ENCODE results near the gene ATXN3.
A peak's percentile ranks its signal among the peaks of the same experiment; 100 is the strongest.
"Not testable (repeated sequence)": the region's sequence is repeated elsewhere in the genome, so short reads cannot be mapped to it uniquely, and the experiment has no call there.

The ATXN3 gene

DNA sequence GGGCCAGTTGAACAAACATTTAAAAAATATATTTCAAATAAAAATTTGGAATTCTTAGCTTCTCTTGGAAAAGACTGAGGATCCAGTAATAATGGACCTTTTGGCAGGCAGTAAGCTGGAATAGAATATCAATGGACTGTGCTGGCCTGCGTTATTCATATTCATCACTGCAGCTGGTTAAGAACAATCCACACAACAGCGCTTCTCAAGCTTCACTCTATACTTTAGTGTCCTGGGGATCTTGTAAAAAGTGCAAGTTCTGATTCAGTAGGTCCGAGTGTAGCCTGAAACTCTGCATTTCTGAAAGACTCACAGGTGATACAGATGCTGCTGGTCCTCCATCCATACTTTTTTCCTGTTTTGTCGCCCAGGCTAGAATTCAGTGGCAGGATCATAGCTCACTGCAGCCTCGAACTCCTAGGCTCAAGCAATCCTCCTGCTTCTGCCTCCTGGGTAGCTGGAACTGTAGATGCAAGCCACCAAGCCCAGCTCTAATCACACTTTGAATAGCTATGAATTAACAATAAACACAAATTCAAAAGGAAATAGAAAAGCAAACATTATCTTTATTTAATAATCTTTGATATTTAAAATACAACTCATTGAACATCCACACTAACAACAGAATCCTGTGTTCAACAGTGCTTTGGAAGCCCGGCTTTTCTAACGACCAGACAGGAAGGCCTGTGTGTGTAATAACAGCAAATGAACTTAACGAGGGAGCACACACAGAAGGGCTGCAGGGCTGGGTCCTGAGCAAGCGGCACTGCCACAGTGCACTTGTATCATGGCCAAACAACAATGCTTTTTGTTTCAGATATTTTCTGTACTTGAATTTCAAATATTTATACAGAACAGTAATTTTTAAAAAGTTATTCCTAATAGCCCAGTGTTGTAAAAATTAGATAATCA lies 48.1 kb downstream of the ATXN3 start:
- DNase-seq (ENCODE audit: low read depth): no peak

DNA sequence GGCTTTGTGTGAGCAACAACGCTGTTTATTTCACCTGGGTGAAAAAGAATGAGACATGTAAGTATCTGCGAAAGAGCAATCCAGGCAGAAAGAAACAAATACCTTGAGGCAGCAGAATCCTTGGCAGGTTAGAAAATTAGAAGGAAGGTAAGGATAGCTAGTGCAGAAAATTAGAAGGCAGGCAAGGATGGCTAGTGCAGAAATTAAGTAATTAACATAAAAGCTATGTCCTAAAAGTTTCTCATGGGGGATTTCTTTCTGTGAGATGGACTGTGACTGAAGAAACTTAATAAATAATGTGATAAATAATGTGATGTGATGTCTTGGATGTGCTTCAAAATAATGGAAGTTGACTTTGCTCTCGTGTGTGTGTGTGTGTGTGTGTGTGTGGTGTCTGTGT lies 56.6 kb downstream of the ATXN3 start:
- no peak for DNase-seq (ENCODE audit: low read depth)

DNA sequence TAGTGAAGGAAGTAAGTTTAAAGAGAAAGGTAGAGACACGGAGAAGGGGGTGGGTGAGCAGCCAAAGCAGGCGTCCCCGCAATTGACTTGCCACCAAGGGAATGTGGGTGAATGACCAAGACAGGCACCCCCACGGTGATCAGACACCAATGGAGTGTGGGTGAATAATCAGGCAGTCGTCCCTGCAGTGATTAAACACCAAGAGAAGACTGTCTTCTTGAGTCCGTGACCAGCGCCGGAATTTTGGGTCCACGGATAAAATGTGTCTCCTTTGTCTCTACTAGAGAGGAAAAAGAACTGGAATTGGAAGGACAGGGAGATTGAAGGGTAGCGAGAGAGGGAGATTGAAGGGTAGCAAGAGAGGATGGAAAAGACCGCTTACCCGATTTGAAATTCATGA lies 57.2 kb downstream of the ATXN3 start:
- not testable (repeated sequence) for DNase-seq (ENCODE audit: low read depth)

DNA sequence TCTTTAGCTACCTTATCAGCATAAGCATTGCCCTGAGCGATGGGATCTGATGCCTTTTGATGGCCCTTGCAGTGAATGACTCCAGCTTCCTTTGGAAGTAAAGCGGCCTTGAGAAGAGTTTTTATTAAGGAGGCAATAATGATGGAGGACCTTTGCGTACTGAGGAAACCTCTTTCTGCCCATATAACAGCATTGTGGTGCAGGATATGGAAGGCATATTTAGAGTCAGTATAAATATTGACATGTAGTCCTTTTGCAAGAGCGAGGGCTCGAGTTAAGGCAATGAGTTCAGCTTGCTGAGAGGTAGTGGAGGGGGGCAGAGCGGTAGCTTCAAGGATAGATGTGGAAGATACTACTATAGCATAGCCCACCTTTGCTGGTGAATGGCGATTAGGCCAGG lies 60.5 kb downstream of the ATXN3 start:
- not testable (repeated sequence) for DNase-seq (ENCODE audit: low read depth)

DNA sequence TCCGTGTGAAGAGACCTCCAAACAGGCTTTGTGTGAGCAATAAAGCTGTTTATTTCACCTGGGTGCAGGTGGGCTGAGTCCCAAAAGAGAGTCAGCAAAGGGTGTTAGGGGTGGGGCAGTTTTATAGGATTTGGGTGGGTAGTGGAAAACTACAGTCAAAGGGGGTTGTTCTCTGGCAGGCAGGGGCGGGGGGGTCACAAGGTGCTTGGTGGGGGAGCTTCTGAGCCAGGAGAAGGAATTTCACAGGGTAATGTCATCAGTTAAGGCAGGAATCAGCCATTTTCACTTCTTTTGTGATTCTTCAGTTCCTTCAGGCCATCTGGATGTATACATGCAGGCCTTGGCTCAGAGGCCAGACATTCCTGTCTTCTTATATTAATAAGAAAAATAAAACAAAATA lies 64.6 kb downstream of the ATXN3 start:
- DNase-seq (ENCODE audit: low read depth): not testable (repeated sequence)

DNA sequence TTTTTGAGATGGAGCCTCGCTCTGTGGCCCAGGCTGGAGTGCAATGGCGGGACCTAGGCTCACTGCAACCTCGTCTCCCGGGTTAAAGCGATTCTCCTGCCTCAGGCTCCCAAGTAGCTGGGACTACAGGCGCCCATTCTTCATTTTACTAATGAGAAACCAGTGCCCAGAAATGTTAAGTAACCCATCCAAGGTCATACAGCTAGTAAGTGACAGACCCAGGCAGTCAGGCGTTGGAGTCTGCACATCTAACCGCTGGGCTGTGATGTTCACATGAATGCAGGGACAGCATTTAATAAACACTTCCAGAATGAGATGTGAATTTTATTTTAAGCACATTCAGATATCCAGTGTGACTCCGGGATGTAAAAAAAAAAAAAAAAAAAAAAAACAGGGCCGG lies 65.2 kb downstream of the ATXN3 start:
- DNase-seq (ENCODE audit: low read depth): no peak

DNA sequence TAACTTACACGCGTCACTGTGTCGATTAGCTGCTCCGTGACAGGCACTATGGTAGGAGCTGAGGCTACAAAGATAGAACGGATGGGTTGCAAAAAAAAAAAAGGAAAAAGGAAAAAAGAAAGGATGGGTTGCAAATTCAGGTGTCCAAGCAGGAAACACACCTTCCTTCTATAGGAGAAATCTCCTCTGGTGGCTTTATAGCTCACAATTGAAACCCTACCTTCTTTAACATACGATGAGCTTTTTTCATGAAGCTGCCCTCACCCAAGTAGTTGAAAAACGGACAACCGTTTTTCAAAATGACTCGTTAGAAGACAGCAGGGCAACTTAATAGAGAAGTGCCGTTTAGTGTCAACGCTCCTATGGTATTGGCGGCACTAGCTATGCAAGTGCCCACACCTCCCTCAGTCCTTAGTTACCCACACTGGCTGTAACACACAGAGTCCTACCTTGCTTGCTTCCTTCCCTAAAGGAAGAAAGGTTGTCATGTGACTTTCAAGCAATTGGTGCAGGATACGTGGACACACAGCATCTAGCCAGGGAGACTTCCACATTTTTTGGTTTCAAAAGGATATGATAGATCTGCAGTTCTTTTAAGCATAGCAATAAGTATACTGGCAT lies 65.8 kb downstream of the ATXN3 start:
- DNase-seq (ENCODE audit: low read depth): peak; percentile 15

DNA sequence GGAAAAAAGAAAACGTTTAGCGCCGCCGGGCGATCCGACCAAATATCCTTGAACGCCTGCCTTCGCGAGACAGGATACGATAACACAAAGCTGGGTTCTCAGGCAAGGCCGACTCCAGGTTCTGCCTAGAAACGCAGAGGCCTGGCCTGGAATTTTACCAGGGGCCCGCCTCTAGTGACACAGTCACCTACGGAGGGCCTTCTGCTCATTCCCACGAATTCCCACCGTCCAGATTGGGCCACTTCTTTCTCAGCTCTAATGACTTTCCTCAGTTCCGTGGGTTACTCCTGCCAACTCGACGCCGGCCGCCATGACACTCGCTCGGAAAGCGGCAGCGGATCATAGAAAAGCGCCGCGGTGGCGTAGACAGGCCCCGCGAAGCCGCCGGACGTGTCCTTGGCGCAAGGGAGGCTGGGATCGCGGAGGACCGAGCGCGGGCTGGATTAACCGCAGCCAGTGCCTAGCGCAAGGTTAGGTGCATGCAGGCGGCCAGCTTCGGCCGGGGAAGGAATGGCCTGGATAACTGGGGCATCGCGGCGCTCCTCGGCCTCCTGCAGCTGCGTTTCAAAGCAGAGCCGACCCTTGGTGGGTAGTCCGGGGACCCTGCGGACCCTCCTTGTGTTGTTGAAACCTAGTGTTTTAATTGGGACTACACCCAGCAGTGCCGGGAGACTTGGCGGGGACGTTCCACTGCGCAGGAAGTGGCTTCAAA lies 66.5 kb downstream of the ATXN3 start, which contains the start of gene TRIP11:
Gene TRIP11 (minus strand): TSS at position 341 of the 712 bp plus-strand sequence. CDS start 374 bp downstream, outside the sequence.
- peak; percentile 66 for DNase-seq (ENCODE audit: low read depth)

DNA sequence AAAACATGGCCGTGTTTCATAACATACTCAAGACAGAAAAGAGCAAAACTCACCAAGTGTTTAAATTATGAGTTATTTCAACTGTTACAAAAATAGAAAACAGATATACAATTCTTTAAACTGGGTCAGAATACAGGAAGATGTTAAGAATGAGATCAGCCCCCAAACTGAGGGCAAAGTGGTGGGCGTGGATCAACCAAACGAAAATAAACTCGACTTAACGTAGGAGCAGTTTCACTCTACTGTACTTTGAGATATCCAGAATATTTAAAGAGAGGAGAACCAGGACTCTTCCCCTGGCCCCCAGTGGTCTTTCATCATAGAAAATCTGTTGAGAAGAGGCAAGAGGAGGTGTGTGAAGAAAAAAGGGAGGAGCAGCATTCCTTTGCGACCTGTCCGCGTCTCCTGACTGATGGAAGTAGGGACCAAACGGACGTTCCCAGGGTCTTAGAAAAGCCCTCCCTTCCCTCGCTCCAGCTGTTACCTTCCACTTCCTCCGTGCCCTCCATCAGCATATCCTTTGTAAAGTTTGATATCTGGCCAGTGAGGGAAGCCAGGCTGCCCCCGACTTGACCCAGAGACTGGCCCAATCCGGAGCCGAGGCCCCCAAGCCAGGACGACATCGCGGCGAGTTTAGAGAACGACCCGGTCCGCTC lies 67.2 kb downstream of the ATXN3 start:
- peak; percentile 39 for DNase-seq (ENCODE audit: low read depth)

DNA sequence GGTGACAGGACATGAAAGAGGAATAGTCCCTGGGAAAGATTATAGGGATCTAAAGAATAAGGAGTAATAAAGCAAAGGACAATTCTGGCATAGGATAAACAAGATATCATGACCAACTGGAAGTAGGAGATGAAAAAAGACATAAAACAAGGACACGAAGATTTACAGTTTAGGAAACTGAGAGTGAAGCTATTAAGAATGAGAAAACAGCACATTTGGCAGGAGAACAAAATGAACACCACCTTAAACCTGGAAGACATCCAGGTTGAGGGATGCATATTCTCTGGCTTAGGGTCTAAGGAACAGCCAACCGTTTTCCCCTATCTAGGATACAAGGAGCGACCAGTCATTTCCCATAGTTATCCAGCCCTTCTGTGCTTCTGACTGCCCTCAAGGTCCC lies 68.4 kb downstream of the ATXN3 start:
- no peak for DNase-seq (ENCODE audit: low read depth)

DNA sequence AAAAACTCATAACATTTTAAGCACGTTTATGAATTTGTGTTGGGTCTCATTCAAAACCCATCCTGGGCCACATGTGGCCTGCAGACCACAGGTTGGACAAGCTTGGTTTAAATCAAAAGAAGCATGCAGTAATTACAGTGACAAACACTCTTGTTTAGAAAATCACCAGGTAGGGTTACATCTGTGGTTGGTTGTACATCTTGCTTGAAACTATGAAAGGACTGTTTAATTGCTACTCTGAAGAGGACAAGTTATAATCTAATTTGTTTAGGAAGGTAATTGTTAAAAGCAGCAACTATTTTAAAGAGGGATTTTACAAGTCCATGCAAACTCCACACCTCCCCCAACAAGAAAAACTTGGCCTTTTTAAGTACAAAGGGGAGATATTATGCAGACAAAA lies 70.5 kb downstream of the ATXN3 start:
- DNase-seq (ENCODE audit: low read depth): no peak

DNA sequence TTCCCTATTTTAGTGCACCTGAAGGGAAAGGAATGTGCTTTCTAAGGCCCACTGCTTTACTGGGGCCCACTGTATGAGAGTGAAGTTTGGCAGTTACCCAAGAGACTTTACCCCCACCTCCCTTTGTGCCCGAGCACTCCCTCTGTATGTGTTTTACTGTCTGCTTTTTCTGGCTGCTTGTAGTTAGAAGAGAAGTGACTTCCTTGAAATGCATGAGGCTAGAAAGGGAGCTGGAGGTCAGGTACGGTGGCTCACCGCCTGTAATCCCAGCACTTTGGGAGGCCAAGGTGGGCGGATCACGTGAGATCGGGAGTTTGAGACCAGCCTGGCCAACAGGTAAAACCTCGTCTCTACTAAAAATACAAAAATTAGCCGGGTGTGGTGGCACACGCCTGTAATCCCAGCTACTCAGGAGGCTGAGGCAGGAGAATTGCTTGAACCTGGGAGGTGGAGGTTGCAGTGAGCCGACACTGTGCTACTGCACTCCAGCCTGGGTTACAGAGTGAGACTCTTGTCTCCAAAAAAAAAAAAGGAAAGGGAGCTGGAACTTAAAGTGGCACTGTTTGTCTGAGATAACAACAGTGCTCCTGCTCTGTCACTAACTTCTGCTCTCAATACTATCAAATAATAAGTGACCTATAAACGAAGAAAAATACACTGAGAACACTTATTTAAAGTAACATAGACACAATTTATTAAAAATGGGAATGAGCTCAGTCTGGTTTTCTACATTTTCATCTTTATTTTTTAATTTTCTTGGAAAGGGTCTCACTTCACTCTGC lies 72.3 kb downstream of the ATXN3 start:
- DNase-seq (ENCODE audit: low read depth): no peak

DNA sequence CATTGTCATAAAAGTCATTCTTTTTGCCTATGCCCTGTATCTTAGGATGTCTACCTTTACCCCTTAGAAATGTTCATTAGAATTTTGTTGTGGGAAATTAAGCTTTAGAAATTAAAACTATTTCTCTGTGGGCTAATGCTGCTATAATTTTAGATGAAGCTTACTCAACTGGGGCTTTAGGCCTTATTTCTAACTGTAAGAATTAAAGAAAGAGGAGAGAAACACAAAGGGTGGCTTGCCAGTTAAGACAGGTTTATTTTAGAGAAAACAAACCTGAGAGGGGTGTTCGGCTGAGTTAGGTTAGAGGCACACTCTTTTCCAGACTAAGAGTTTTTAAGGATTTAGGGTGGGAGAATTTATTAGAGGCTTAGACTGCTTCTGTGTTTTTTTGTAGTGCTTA lies 72.9 kb downstream of the ATXN3 start:
- DNase-seq (ENCODE audit: low read depth): no peak

DNA sequence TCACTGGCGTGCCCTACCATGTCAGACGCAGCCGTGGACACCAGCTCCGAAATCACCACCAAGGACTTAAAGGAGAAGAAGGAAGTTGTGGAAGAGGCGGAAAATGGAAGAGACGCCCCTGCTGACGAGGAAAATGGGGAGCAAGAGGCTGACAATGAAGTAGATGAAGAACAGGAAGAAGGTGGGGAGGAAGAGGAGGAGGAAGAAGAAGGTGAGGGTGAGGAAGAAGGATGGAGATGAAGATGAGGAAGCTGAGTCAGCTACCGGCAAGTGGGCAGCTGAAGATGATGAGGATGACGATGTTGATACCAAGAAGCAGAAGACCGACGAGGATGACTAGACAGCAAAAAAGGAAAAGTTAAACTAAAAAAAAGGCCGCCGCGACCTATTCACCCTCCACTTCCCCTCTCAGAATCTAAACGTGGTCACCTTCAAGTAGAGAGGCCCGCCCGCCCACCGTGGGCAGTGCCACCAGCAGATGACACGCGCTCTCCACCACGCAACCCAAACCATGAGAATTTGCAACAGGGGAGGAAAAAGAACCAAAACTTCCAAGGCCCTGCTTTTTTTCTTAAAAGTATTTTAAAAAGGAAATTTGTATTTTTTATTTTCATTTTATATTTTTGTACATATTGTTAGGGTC lies 79.7 kb downstream of the ATXN3 start:
- no peak for DNase-seq (ENCODE audit: low read depth)

DNA sequence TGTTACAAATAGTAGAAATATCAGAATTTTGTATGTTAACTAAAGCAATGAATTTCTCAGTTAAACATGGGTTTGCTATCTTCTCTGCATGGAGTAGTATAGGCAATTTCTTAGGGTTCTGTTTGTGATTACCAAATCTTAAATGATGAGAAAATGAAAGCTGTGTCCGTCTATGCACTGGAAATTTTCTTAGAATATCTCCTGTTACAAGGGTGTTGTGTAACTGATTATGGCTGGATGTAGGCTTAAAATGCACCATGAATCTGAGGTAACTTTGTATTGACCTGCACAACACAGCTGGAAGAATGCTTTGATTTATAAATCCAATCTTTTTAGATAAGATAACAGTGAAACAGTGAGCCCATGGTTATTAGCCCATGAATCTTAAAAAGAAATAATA lies 84.3 kb downstream of the ATXN3 start:
- DNase-seq (ENCODE audit: low read depth): no peak

DNA sequence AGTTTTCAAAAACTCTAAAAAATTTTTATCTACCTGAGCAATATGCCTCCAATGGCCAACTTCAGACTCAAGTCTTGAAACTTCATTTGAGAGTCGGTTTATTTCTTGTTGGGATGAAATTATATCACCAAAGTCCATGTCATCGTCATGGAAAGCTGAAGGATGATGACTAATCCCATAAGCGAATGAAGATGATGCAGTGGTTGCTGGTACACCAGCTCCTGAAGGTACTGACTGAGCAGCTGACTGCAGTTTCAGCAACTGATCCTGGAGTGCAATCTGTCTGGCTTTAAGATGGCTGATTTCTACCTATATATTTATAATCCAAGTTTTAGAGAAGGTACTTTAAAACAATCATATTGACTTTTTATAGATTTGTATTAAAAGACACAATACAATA lies 84.9 kb downstream of the ATXN3 start:
- DNase-seq (ENCODE audit: low read depth): no peak

DNA sequence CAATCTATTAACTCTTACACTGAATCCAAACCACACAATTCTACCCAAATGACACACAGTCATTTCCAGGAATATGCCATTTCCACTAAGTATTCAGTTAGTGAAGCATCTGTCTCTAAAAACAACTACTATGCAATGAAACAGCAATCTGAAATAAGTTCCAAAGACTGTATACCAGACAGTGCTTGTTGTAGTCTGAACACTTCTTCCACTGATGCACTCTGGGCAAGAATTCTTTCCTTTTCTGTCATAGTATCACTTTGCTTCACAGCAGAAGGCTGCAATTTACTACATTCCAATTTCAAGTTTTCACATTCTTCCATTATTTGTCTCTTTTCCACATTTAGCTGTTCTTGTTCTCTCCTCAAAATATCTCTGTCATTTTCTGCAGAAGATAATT lies 92.3 kb downstream of the ATXN3 start:
- no peak for DNase-seq (ENCODE audit: low read depth)

DNA sequence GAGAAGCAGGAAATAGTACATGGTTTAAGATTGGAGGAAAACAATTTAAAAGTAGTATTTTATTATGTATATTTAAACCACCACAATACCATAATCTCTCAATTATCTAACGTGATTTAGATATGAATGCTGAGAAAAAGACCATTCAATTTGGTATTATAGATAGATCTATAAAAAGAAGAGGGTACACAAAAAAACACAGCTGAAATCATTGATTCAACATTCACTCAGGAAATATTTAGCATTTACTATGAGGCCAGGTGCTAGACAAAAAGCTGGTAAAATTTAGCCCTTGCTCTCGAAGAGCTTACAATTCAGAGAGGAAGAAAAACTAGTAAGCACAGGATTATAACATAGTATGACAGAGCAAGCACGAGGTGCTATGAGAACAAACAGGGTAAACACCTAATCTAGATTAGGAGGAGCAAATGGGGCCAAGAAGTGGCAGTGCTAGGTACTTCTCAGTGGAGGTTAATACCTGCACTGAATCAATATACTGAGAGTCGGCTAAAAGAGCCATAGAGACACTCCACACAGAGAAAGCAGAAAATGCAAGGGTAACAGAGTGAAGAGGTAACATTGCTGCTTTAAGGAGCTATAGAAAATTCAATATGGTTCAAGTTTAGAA lies 94.1 kb downstream of the ATXN3 start:
- DNase-seq (ENCODE audit: low read depth): no peak

DNA sequence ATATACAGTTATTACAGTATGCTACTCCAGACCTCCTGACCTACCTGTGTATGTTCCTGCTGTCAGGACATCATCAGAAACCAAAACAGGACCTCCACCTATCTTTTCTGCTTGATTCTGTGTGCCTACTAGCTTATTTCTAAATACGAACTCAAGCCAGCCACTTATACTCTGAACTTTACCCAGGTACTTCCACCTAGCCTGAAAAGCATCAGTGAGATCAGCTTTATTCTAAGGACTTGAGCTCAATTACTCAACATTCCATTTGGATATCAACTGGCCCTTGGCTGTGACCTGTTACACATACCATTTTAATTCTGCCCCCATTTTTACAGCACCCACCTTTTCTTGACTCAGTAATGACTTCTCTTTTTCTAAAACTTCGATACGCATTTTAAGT lies 95.7 kb downstream of the ATXN3 start:
- no peak for DNase-seq (ENCODE audit: low read depth)

DNA sequence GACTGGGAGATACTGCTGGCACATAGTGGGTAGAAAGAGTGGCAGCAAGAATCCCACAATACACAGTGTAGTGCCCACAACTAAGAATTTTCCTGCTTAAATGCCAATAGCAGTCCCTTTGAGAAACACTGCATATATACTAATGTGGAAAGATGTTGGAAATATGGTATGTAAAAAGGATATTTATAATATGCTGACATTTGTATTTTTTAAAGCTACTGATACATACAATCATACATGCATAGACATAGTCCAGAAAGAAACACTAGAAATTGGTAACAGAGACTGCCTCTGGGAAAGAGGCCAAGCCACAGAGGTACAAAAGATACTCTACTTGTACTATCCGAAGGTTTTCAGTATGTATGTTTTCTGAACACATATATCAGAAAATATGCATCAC lies 96.8 kb downstream of the ATXN3 start:
- no peak for DNase-seq (ENCODE audit: low read depth)
